CD14-positive monocyte (primary cell): Measurements from ENCODE around the gene UGGT2. TPM values are rescaled to one million over a fixed set of nuclear protein-coding genes. Genes with fewer than 3 reads are reported as not detected.

Experiments used
- DNase-seq, 3 donors: peaks; one replicate each; pipeline ENCODE4 v3.0.0-alpha.2; 2011 to 2022
- H2AFZ ChIP-seq: 2 replicates; pipeline ENCODE4 v1.6.0; 2012; ENCODE audit warnings: mild to moderate bottlenecking, low read depth, low read length, inconsistent platforms; ENCODE audit not compliant: insufficient read depth, poor library complexity, severe bottlenecking
- H3K27ac ChIP-seq, 2 donors: 1 replicate in 1 of 2; 2 replicates in 1 of 2; pipeline ENCODE4 v1.5.1; 2012 to 2013; ENCODE audit warnings: low read length in 2 of 2, control low read depth in 1 of 2, inconsistent platforms in 1 of 2, low read depth in 1 of 2, mild to moderate bottlenecking in 1 of 2
- H3K27me3 ChIP-seq, 2 donors: one replicate each; pipeline versions ENCODE4 v1.6.0 to v1.6.1; 2011 to 2013; ENCODE audit warnings: low read length in 2 of 2; ENCODE audit not compliant: control insufficient read depth in 2 of 2, insufficient read depth in 2 of 2
- H3K36me3 ChIP-seq, 2 donors: replicated peaks in 1 of 2; 1 replicate in 1 of 2; 2 replicates in 1 of 2; pipeline versions ENCODE4 v1.5.1 to v1.6.1; 2012 to 2013; ENCODE audit warnings: low read length in 2 of 2, control low read depth in 1 of 2, inconsistent platforms in 1 of 2, mild to moderate bottlenecking in 1 of 2; ENCODE audit not compliant: insufficient read depth in 2 of 2, control insufficient read depth in 1 of 2
- H3K4me1 ChIP-seq, 2 donors: 1 replicate in 1 of 2; 2 replicates in 1 of 2; pipeline versions ENCODE4 v1.5.1 to v1.6.1; 2012 to 2013; ENCODE audit warnings: low read length in 2 of 2, control low read depth in 1 of 2, inconsistent platforms in 1 of 2, mild to moderate bottlenecking in 1 of 2, moderate library complexity in 1 of 2; ENCODE audit not compliant: insufficient read depth in 2 of 2, control insufficient read depth in 1 of 2
- H3K4me2 ChIP-seq: replicated peaks from 2 replicates; pipeline ENCODE3; 2012; ENCODE audit warnings: low read length, moderate library complexity, mild to moderate bottlenecking; ENCODE audit not compliant: poor library complexity, severe bottlenecking; ENCODE audit errors: extremely low read depth
- H3K4me3 ChIP-seq, 3 experiments: fragments of 200-600 bp in 1 of 3; sonication (generic) in 1 of 3; replicated peaks in 1 of 3; 1 replicate in 2 of 3; 2 replicates in 1 of 3; pipeline ENCODE4 v1.5.1; 2011 to 2013; ENCODE audit warnings: low read length in 3 of 3, mild to moderate bottlenecking in 3 of 3, control low read depth in 2 of 3, low read depth in 2 of 3, inconsistent platforms in 1 of 3, moderate library complexity in 1 of 3
- H3K79me2 ChIP-seq: 2 replicates; pipeline ENCODE4 v1.6.0; 2012; ENCODE audit warnings: mild to moderate bottlenecking, control low read depth, inconsistent platforms, low read length, moderate library complexity; ENCODE audit not compliant: insufficient read depth
- H3K9ac ChIP-seq: 2 replicates; pipeline ENCODE4 v1.6.0; 2017; ENCODE audit warnings: low read length, mild to moderate bottlenecking; ENCODE audit not compliant: insufficient read depth, poor library complexity, severe bottlenecking
- H3K9me3 ChIP-seq, 2 donors: replicated peaks in 1 of 2; 1 replicate in 1 of 2; 2 replicates in 1 of 2; pipeline versions ENCODE4 v1.5.1 to v1.6.1; 2012 to 2013; ENCODE audit warnings: low read length in 2 of 2, control low read depth in 1 of 2; ENCODE audit not compliant: control insufficient read depth in 1 of 2, insufficient read depth in 1 of 2
- H4K20me1 ChIP-seq: 2 replicates; pipeline ENCODE4 v1.6.0; 2012; ENCODE audit warnings: mild to moderate bottlenecking, low read length, control low read depth, moderate library complexity; ENCODE audit not compliant: insufficient read depth
- H3K27ac Mint-ChIP-seq, 7 donors: one replicate each; pipeline ENCODE4 v1.8.0; 2020; ENCODE audit warnings: mild to moderate bottlenecking in 7 of 7, mixed read lengths in 7 of 7, moderate library complexity in 6 of 7, inconsistent platforms in 2 of 7
- H3K27me3 Mint-ChIP-seq, 3 donors: one replicate each; pipeline ENCODE4 v1.8.0; 2021 to 2022; ENCODE audit warnings: low read depth in 3 of 3, mild to moderate bottlenecking in 3 of 3, mixed read lengths in 3 of 3, moderate library complexity in 3 of 3, inconsistent platforms in 1 of 3
- H3K36me3 Mint-ChIP-seq, 2 donors: one replicate each; pipeline ENCODE4 v1.8.0; 2020; ENCODE audit warnings: mixed read lengths in 2 of 2, inconsistent platforms in 1 of 2, mild to moderate bottlenecking in 1 of 2
- H3K4me1 Mint-ChIP-seq: one replicate; pipeline ENCODE4 v1.8.0; 2020; ENCODE audit warnings: mild to moderate bottlenecking, mixed read lengths
- H3K4me3 Mint-ChIP-seq, 2 donors: one replicate each; pipeline ENCODE4 v1.8.0; 2020; ENCODE audit warnings: mild to moderate bottlenecking in 2 of 2, mixed read lengths in 2 of 2, moderate library complexity in 1 of 2
- H3K9me3 Mint-ChIP-seq, 7 donors: one replicate each; pipeline ENCODE4 v1.8.0; 2020 to 2022; ENCODE audit warnings: mixed read lengths in 7 of 7, mild to moderate bottlenecking in 6 of 7, moderate library complexity in 6 of 7, inconsistent platforms in 2 of 7
- WGBS: methylation state at CpG from one replicate; pipeline ENCODE4 v1.1.5; 2013; ENCODE audit warnings: missing lambda C conversion rate; ENCODE audit not compliant: insufficient coverage; 5-methylcytosine and 5-hydroxymethylcytosine counted together
- intact Hi-C, 2 donors: fragments of 100-400 bp; cut with micrococcal nuclease; formaldehyde crosslinking; loops; one replicate each; pipeline versions ENCODE4 v1.15.0 to v1.15.1; 2023
- polyA plus RNA-seq, 3 donors: library from polyadenylated mRNA; depleted of rRNA in 1 of 3; unstranded in 2 of 3; stranded (reverse) in 1 of 3; fragments of 300-500 nt in 2 of 3; fragments of >200 nt in 1 of 3; fragmentation: Illumina TruSeq in 2 of 3; gene quantifications; 1 replicate in 2 of 3; 2 replicates in 1 of 3; pipeline ENCODE4 v1.2.3, GENCODE V29; 2012 to 2021
- TF ChIP-seq, protein P1 (sequence below): fragments of 200-600 bp; IDR thresholded peaks from one replicate; pipeline ENCODE4 v1.8.0; 2022; ENCODE audit warnings: antibody characterized with exemption, mild to moderate bottlenecking

The UGGT2 gene
- polyA plus RNA-seq, 3 donors: 4.0 to 6.3 (median 5.6) TPM

- Mint-ChIP-seq H3K27me3 (no peaks in the 10 kb centered on the region), H3K4me1 (peaks cover 12% of the 10 kb centered on the region), H3K36me3 (peaks cover 27 to 48% of the 10 kb centered on the region in 2 donors), H3K9me3 (peaks cover 0 to 2% (median 0%) of the 10 kb centered on the region in 7 donors), H3K4me3 (no peak overlapping the region), H3K27ac (peak overlapping the region in 3 of 7 donors; percentile 12 to 67 (median 66))
- Histone ChIP-seq H3K9ac (no peak overlapping the region), H2AFZ (no peak overlapping the region), H3K4me2 (no peak overlapping the region), H3K9me3 (no peaks in the 10 kb centered on the region), H3K79me2 (peaks cover 39% of the 10 kb centered on the region), H3K27me3 (no peaks in the 10 kb centered on the region), H3K36me3 (peaks cover 27 to 45% of the 10 kb centered on the region in 2 donors), H3K4me3 (no peak overlapping the region), H3K4me1 (peaks cover 0 to 7% of the 10 kb centered on the region in 2 donors), H4K20me1 (peaks cover 51% of the 10 kb centered on the region), H3K27ac (peak overlapping the region in 1 of 2 donors; percentile 40)
- intact Hi-C loops: no loop called here
- TF ChIP-seq, protein P1, sequence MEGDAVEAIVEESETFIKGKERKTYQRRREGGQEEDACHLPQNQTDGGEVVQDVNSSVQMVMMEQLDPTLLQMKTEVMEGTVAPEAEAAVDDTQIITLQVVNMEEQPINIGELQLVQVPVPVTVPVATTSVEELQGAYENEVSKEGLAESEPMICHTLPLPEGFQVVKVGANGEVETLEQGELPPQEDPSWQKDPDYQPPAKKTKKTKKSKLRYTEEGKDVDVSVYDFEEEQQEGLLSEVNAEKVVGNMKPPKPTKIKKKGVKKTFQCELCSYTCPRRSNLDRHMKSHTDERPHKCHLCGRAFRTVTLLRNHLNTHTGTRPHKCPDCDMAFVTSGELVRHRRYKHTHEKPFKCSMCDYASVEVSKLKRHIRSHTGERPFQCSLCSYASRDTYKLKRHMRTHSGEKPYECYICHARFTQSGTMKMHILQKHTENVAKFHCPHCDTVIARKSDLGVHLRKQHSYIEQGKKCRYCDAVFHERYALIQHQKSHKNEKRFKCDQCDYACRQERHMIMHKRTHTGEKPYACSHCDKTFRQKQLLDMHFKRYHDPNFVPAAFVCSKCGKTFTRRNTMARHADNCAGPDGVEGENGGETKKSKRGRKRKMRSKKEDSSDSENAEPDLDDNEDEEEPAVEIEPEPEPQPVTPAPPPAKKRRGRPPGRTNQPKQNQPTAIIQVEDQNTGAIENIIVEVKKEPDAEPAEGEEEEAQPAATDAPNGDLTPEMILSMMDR: no peak
- WGBS: 100% methylated on average over 2 of the region's 5 CpGs
- no peak for DNase-seq
Observed at GRCh38 chr13:95756072-95756471, 297.1 kb downstream of the UGGT2 start.

DNA sequence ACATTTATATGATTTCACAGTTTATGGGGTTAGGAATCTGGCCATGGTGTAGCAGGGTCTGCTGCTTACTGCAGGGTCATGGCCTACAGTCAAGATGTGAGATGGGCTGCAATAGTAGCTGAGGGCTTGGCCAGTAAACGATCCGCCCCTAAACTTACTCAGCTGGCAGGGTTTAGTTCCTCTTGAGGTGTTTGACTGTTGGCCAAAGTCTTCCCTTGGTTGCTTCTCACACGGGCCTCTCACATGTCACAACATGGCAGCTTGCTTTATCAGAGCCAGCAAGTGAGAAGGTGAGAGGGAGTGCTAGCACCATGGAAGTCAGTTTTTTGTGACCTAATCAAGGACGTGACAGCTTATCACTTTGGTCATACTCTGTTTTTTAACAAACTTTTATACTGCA lies 299.1 kb downstream of the UGGT2 start:
- H3K9me3 ChIP-seq: peaks cover 0 to 4% of the 10 kb centered on the region in 2 donors
- H3K27ac Mint-ChIP-seq: peak overlapping the region in 1 of 7 donors; percentile 46
- TF ChIP-seq, protein P1: no peak
- peaks cover 66% of the 10 kb centered on the region for H4K20me1 ChIP-seq
- H3K27me3 ChIP-seq: no peaks in the 10 kb centered on the region
- H3K4me3 Mint-ChIP-seq: no peak overlapping the region
- H3K36me3 Mint-ChIP-seq: peaks cover 11 to 42% of the 10 kb centered on the region in 2 donors
- H3K9ac ChIP-seq: no peak overlapping the region
- H3K4me1 ChIP-seq: peaks cover 0 to 7% of the 10 kb centered on the region in 2 donors
- peaks cover 54% of the 10 kb centered on the region for H3K79me2 ChIP-seq
- H2AFZ ChIP-seq: no peak overlapping the region
- WGBS: 51% methylated on average over 3 of the region's 4 CpGs
- H3K4me2 ChIP-seq: no peak overlapping the region
- H3K9me3 Mint-ChIP-seq: peaks cover 0 to 3% (median 0%) of the 10 kb centered on the region in 7 donors
- peaks cover 12 to 25% of the 10 kb centered on the region in 2 donors for H3K36me3 ChIP-seq
- intact Hi-C loops: no loop called here
- DNase-seq: peak in 1 of 3 donors; percentile 1
- H3K27ac ChIP-seq: peak overlapping the region in 1 of 2 donors; percentile 54
- peaks cover 15% of the 10 kb centered on the region for H3K4me1 Mint-ChIP-seq
- no peak overlapping the region for H3K4me3 ChIP-seq
- H3K27me3 Mint-ChIP-seq: no peaks in the 10 kb centered on the region
